Lower lobe of right lung (tissue), 2 donors: Measurements from ENCODE around the gene ZNF682. TPM values are rescaled to one million over a fixed set of nuclear protein-coding genes. Genes with fewer than 3 reads are reported as not detected.
"Not testable (repeated sequence)": the region's sequence is repeated elsewhere in the genome, so short reads cannot be mapped to it uniquely, and the experiment has no call there.

Experiments
- ATAC-seq, 2 donors: fragments of 200-7000 bp; cut with Tn5 transposase; one replicate each; pipeline ENCODE4 v1.9.1; 2020 to 2022; ENCODE audit warnings: mild to moderate bottlenecking in 2 of 2, moderate library complexity in 2 of 2
- DNase-seq: peaks from one replicate; pipeline ENCODE4 v3.0.0-alpha.2; 2020
- H3K27ac ChIP-seq: fragments of 200-600 bp; one replicate; pipeline ENCODE4 v1.8.0; 2022
- H3K27me3 ChIP-seq: fragments of 200-600 bp; one replicate; pipeline ENCODE4 v1.8.0; 2022; ENCODE audit warnings: low read depth
- H3K36me3 ChIP-seq: fragments of 200-600 bp; one replicate; pipeline ENCODE4 v1.8.0; 2022; ENCODE audit warnings: mild to moderate bottlenecking
- H3K4me1 ChIP-seq: fragments of 200-600 bp; one replicate; pipeline ENCODE4 v1.8.0; 2022
- H3K4me3 ChIP-seq: fragments of 200-600 bp; one replicate; pipeline ENCODE4 v1.8.0; 2022; ENCODE audit warnings: mild to moderate bottlenecking
- H3K9me3 ChIP-seq: fragments of 200-600 bp; one replicate; pipeline ENCODE4 v1.8.0; 2022
- intact Hi-C: fragments of 100-400 bp; cut with DNase I; formaldehyde crosslinking; loops from one replicate; pipeline ENCODE4 v1.11.0; 2022
- total RNA-seq: library from RNA; stranded (reverse); fragmentation: NEBNext Ultra II Directional; extraction: Animal tissue kit (Norgen Biotek cat#: 25700); gene quantifications from one replicate; pipeline ENCODE4 v1.2.1, GENCODE V29; 2021
- TF ChIP-seq, protein P1 (sequence below): fragments of 200-600 bp; IDR thresholded peaks from one replicate; pipeline ENCODE4 v1.8.0; 2022; ENCODE audit warnings: antibody characterized with exemption, mild to moderate bottlenecking
- donor health status: DM: no; HTN: yes; CAD: no; lungs with severe emphysema.

ZNF682 gene
- total RNA-seq, 1 donor from 2014 or later = 4.6 TPM

DNA sequence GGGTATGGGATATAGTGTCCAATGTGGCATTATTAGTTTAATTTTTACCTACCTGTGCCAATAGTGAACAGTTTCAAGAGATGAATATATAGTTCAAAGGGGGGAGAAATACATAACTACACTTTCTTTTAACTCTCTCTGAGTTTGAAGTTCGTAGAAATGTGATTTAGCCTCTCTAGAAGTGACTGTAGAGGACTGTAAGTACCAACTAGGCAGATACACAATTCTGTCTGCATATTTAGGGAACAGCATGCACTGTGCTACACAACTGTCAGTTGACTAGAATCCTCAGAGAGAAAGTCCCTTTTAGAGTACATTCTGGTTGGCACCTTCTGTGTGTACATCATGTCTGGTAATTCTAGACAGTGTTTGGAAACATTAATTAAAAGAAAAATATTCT lies 21.0 kb upstream of the ZNF682 start:
- Histone ChIP-seq H3K4me3 (no peak overlapping the region), H3K36me3 (no peaks in the 10 kb centered on the region), H3K27ac (no peak overlapping the region), H3K9me3 (no peaks in the 10 kb centered on the region), H3K27me3 (no peaks in the 10 kb centered on the region), H3K4me1 (no peaks in the 10 kb centered on the region)
- DNase-seq = no peak
- TF ChIP-seq, protein P1, sequence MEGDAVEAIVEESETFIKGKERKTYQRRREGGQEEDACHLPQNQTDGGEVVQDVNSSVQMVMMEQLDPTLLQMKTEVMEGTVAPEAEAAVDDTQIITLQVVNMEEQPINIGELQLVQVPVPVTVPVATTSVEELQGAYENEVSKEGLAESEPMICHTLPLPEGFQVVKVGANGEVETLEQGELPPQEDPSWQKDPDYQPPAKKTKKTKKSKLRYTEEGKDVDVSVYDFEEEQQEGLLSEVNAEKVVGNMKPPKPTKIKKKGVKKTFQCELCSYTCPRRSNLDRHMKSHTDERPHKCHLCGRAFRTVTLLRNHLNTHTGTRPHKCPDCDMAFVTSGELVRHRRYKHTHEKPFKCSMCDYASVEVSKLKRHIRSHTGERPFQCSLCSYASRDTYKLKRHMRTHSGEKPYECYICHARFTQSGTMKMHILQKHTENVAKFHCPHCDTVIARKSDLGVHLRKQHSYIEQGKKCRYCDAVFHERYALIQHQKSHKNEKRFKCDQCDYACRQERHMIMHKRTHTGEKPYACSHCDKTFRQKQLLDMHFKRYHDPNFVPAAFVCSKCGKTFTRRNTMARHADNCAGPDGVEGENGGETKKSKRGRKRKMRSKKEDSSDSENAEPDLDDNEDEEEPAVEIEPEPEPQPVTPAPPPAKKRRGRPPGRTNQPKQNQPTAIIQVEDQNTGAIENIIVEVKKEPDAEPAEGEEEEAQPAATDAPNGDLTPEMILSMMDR = no peak
- no peak for ATAC-seq
- intact Hi-C loops = no loop called here

- intact Hi-C loops, H3K27ac ChIP-seq, DNase-seq, H3K4me3 ChIP-seq, ATAC-seq, H3K36me3 ChIP-seq, H3K4me1 ChIP-seq, H3K9me3 ChIP-seq, H3K27me3 ChIP-seq: not testable (repeated sequence)
These were observed 19.4 kb upstream of the ZNF682 start for GRCh38 chr19:20058738-20059137.

- TF ChIP-seq, protein P1 = peak; percentile 10
- Histone ChIP-seq H3K9me3 (no peaks in the 10 kb centered on the region), H3K27ac (peak overlapping the region; percentile 82), H3K36me3 (no peaks in the 10 kb centered on the region), H3K4me3 (peak overlapping the region; percentile 73), H3K4me1 (peaks cover 6% of the 10 kb centered on the region), H3K27me3 (no peaks in the 10 kb centered on the region)
- ATAC-seq (peak; percentile 98 to 99), DNase-seq (peak; percentile 96)
- intact Hi-C loops = no loop called here
These were observed 12.8 kb upstream of the ZNF682 start for GRCh38 chr19:20051841-20052768.

DNA sequence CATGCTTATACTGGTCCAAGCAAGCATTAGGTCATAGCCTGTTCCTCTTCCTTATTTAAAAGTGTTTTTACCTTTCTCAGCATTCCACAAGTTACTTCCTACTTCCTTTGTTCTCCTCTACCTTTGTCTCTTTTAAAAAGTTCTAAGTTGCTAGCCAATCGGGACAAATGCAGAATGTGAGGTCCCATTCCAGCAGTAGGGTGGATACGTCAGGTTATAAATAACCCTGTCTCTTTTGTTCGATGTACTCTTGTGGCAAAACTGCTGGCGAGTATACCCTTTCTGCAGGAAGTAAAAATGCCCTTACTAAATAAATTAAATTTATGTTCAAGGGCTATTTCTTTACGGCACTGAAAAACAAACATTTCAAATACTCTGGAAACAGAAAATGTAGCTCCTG lies 6.4 kb upstream of the ZNF682 start:
- ATAC-seq, H3K27me3 ChIP-seq, H3K4me1 ChIP-seq, H3K27ac ChIP-seq, H3K9me3 ChIP-seq, H3K4me3 ChIP-seq, intact Hi-C loops, DNase-seq, H3K36me3 ChIP-seq: not testable (repeated sequence)

DNA sequence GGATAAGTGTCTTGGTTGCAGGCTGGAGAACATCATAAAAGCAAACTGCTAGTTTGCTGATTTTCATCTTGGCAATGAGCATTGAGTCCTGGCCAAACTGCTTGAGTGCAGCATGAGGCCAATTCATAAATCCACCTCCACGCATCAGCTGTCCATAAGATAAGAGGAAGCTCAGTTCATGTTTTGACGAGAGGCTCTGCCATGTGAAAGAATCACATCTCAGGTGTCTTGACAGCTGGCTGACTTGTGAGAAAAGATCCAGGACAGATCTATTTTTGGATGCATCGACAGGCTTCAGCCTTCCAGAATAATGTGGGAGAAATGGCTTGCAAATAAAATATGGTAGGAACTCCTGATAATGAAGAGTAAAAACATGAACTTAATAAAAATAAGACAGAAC lies 5.4 kb upstream of the ZNF682 start:
- TF ChIP-seq, protein P1 = no peak
- intact Hi-C loops = no loop called here
- Histone ChIP-seq H3K36me3 (no peaks in the 10 kb centered on the region), H3K4me3 (no peak overlapping the region), H3K9me3 (no peaks in the 10 kb centered on the region), H3K27me3 (no peaks in the 10 kb centered on the region), H3K27ac (no peak overlapping the region), H3K4me1 (peaks cover 2% of the 10 kb centered on the region)
- DNase-seq (no peak), ATAC-seq (no peak)

DNA sequence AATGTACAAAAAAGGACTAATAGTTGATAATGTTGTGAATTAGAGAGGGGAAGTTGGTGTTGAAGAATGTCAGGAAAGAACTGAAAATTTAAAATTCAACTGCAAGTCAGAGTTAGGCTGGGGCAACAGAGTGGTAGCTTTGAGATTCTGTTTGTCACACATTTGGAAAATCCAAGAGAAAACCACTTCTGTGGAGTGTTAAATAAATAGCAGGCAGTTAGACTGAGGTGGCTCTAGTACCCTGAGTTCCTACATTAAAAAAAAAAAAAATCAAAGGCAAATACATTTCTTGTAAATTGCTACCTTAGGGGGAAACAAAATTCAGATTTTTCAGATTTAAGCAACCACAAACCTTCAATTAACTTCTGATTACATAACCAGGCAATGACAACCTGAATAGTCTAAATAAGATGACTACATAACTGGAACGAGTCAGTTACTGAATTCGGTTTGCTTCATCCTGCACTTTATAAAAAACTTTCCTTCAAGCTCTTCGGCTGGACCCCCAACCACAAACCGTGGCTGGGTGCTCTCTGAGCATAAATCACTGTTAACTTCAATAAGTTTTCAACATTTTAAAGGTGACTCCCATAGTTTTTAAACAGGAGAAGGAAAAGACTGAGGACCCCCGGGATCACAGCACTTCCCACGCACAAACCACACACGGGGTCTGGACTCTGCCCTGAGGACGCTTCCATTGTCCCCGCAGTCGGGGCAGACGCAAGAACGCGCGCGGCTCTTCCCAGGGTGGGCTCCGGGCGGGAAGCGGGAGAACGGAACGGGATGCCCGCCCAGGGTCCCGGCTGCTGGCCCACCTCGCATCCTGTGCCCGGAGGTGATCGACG lies 725 bp downstream of the ZNF682 start:
- TF ChIP-seq, protein P1 = no peak
- no peaks in the 10 kb centered on the region for H3K36me3 ChIP-seq
- H3K27me3 ChIP-seq = no peaks in the 10 kb centered on the region
- H3K9me3 ChIP-seq = no peaks in the 10 kb centered on the region
- peak; percentile 42 to 74 for ATAC-seq
- peak overlapping the region; percentile 88 for H3K4me3 ChIP-seq
- peak overlapping the region; percentile 77 for H3K27ac ChIP-seq
- intact Hi-C loops = no loop called here
- DNase-seq = no peak
- H3K4me1 ChIP-seq = peaks cover 10% of the 10 kb centered on the region
